HG02840 (cell line): ENCODE results near the gene BRAF.
"Not testable (repeated sequence)": the region's sequence is repeated elsewhere in the genome, so short reads cannot be mapped to it uniquely, and the experiment has no call there.

Experiments
- ATAC-seq: cut with Tn5 transposase; IDR thresholded peaks from one replicate; pipeline ENCODE4 v1.9.1; 2021; ENCODE audit warnings: mild to moderate bottlenecking, moderate library complexity, moderate number of reproducible peaks; ENCODE audit not compliant: unreplicated experiment, low FRiP score

Gene BRAF

DNA sequence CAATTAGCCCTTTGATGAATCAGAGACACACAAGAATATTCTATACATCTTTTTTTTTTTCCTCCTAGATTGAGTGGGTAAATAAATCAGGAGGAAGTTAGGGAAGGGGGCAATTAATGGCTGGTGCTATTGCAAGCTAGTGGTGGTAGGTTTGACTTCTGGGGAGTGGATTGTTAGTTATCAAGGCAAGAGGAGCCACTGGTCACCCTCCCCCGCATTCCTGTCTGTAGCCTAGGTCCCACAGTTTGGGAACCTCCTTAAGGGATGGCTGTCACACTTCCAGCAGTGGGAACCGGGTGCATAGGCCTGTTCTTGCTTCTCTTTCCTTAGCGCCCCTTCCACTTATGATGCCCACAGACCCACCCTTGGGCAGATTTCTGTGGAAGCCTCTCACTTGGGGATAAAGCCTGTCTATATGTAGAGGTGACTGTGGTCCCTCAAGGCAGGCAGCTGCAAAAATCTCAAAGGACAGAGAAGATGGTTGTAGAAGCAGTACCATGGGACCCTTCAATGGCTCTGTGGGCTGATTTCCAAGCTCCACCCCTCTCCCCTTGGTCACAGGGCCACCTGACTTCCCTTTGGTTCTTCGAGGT is 254.3 kb downstream of the BRAF start:
- ATAC-seq: no peak

DNA sequence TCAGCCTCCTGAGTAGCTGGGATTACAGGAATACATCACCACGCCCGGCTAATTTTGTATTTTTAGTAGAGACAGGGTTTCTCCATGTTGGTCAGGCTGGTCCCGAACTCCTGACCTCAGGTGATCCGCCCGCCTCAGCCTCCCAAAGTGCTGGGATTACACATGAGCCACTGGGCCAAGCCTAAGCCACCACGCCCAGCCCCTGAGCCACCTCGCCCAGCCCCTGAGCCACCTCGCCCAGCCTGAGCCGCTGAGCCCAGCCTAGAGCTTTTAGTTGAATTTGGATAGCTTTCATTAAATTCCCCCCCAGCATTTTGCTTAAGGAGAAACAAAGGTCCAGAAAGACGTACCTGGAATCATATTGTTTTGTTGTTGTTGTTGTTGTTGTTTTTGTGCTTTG is 254.9 kb downstream of the BRAF start:
- not testable (repeated sequence) for ATAC-seq

DNA sequence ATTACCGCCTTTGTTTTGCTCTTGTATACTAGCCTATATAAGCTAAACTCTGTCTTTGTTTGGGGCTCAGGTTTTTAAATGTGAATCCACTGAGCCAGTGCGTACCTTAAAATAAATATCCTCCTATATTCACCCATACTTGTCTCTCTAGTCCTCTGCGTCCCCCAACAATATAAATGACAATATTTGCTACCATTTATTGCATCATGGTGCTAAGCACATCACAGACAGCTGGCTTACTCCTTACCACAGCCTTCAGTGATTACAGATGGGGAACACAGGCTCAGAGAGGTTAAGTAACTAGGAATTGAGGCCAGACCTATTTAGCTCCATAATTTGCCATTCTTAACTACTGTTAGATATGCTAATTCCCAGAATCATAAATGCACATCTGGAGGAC is 255.4 kb downstream of the BRAF start:
- no peak for ATAC-seq
